Lung (tissue), 12 donors: ENCODE data around the gene EXOC6. TPM values are rescaled to one million over a fixed set of nuclear protein-coding genes. Genes with fewer than 3 reads are reported as not detected.

Experiments
- ATAC-seq: fragments of 200-7000 bp; cut with Tn5 transposase; one replicate; pipeline ENCODE4 v1.9.1; 2020; ENCODE audit warnings: moderate number of reproducible peaks; ENCODE audit not compliant: insufficient read depth, low FRiP score
- DNase-seq, 3 donors: peaks; one replicate each; pipeline ENCODE4 v3.0.0-alpha.2; 2013 to 2017
- H3K27ac ChIP-seq, 2 donors: one replicate each; pipeline ENCODE4 v1.5.1; 2013; ENCODE audit warnings: mild to moderate bottlenecking in 2 of 2, moderate library complexity in 2 of 2, control low read depth in 1 of 2, inconsistent platforms in 1 of 2, low read depth in 1 of 2, low read length in 1 of 2
- H3K27me3 ChIP-seq, 3 donors: one replicate each; pipeline ENCODE4 v1.5.1; 2013; ENCODE audit warnings: low read length in 2 of 3; ENCODE audit not compliant: control insufficient read depth in 3 of 3, insufficient read depth in 3 of 3
- H3K36me3 ChIP-seq, 4 donors: one replicate each; pipeline ENCODE4 v1.5.1; 2013; ENCODE audit warnings: low read length in 4 of 4, mild to moderate bottlenecking in 1 of 4, moderate library complexity in 1 of 4; ENCODE audit not compliant: control insufficient read depth in 4 of 4, insufficient read depth in 4 of 4
- H3K4me1 ChIP-seq, 5 donors: one replicate each; pipeline ENCODE4 v1.5.1; 2013; ENCODE audit warnings: low read length in 5 of 5, mild to moderate bottlenecking in 2 of 5, moderate library complexity in 1 of 5; ENCODE audit not compliant: control insufficient read depth in 5 of 5, insufficient read depth in 5 of 5
- H3K4me3 ChIP-seq: one replicate; pipeline ENCODE4 v1.5.1; 2013; ENCODE audit warnings: mild to moderate bottlenecking, control low read depth, moderate library complexity
- H3K9ac ChIP-seq, 2 donors: one replicate each; pipeline ENCODE4 v1.5.1; 2013; ENCODE audit warnings: low read length in 2 of 2, control low read depth in 1 of 2; ENCODE audit not compliant: insufficient read depth in 1 of 2
- H3K9me3 ChIP-seq, 4 donors: one replicate each; pipeline ENCODE4 v1.5.1; 2013; ENCODE audit warnings: low read length in 3 of 4, mild to moderate bottlenecking in 1 of 4, moderate library complexity in 1 of 4; ENCODE audit not compliant: control insufficient read depth in 4 of 4, insufficient read depth in 3 of 4
- CTCF ChIP-seq: IDR thresholded peaks from 2 replicates; pipeline ENCODE4 v1.5.1; 2012; ENCODE audit warnings: mild to moderate bottlenecking; ENCODE audit errors: control extremely low read depth, extremely low read depth
- WGBS, 2 donors: extraction: QIAGEN DNeasy Blood & Tissue Kit; methylation state at CpG; one replicate each; pipeline ENCODE4 v1.1.7; 2013; 5-methylcytosine and 5-hydroxymethylcytosine counted together
- polyA plus RNA-seq, 2 donors: library from polyadenylated mRNA; stranded (reverse); fragments of 200-250 nt; gene quantifications; one replicate each; pipeline ENCODE4 v1.2.1, GENCODE V29; 2013
- total RNA-seq, 2 donors: library from RNA; depleted of rRNA in 1 of 2; stranded (reverse); fragments of >200 nt in 1 of 2; gene quantifications; one replicate each; pipeline ENCODE4 v1.2.1, GENCODE V29; 2014 to 2021
- donor health status: control.
- donor health status: control.
- donor health status: Bipolar disorder and iron deficiency.
- donor health status: healthy.
- donor health status: DM: yes; HTN: yes; CAD: no.

The EXOC6 gene
- total and polyA plus RNA-seq, 4 donors, result 8.6 to 40.1 (median 11.9) TPM

GRCh38 chr10:93070378-93071176, 222.3 kb downstream of the EXOC6 start:
- 73% methylated on average over 5 of the region's 5 CpGs for WGBS, 2 donors
- Histone ChIP-seq H3K27ac (no peak overlapping the region), H3K36me3 (no peaks in the 10 kb centered on the region), H3K4me3 (no peak overlapping the region), H3K9me3 (peaks cover 0 to 10% (median 0%) of the 10 kb centered on the region in 4 donors), H3K4me1 (peaks cover 0 to 44% (median 25%) of the 10 kb centered on the region in 5 donors), H3K27me3 (peaks cover 9 to 94% (median 78%) of the 10 kb centered on the region in 3 donors), H3K9ac (no peak overlapping the region)
- ATAC-seq, result no peak
- TF ChIP-seq CTCF, result no peak
- no peak for DNase-seq

GRCh38 chr10:93071177-93071472, 222.8 kb downstream of the EXOC6 start:
- H3K9ac ChIP-seq, result no peak overlapping the region
- H3K36me3 ChIP-seq, result no peaks in the 10 kb centered on the region
- no peak for TF ChIP-seq CTCF
- H3K27ac ChIP-seq, result no peak overlapping the region
- peaks cover 9 to 96% (median 79%) of the 10 kb centered on the region in 3 donors for H3K27me3 ChIP-seq
- ATAC-seq (no peak), DNase-seq (no peak)
- WGBS, 2 donors, result 58 to 74% methylated on average over 7 of the region's 7 CpGs
- no peak overlapping the region for H3K4me3 ChIP-seq
- peaks cover 0 to 40% (median 25%) of the 10 kb centered on the region in 5 donors for H3K4me1 ChIP-seq
- H3K9me3 ChIP-seq, result peaks cover 0 to 10% (median 0%) of the 10 kb centered on the region in 4 donors

- peaks cover 0 to 10% (median 0%) of the 10 kb centered on the region in 4 donors for H3K9me3 ChIP-seq
- no peak for TF ChIP-seq CTCF
- no peaks in the 10 kb centered on the region for H3K36me3 ChIP-seq
- no peak for DNase-seq
- H3K27me3 ChIP-seq, result peaks cover 9 to 97% (median 79%) of the 10 kb centered on the region in 3 donors
- no peak for ATAC-seq
- H3K27ac ChIP-seq, result no peak overlapping the region
- peak overlapping the region; percentile 27 for H3K4me3 ChIP-seq
- peaks cover 0 to 40% (median 25%) of the 10 kb centered on the region in 5 donors for H3K4me1 ChIP-seq
- WGBS, 2 donors, result 3 to 4% methylated on average over 36 to 37 of the region's 37 CpGs
- no peak overlapping the region for H3K9ac ChIP-seq
Measured at GRCh38 chr10:93071674-93072224, 223.4 kb downstream of the EXOC6 start.
